ENCODE measurements around the gene HDAC4. TPM values are rescaled to one million over a fixed set of nuclear protein-coding genes. Genes with fewer than 3 reads are reported as not detected.

The HDAC4 gene
- total RNA-seq, 1 experiment from 2014 or later, result 32.0 TPM

GRCh38 chr2:239372835-239373234 is 28.0 kb downstream of the HDAC4 start:
- Histone ChIP-seq H3K9ac (ENCODE audit: extremely low read depth, insufficient read length, low read length) (no peak overlapping the region), H3K9me3 (ENCODE audit: control insufficient read depth, low read depth, low read length) (no peaks in the 10 kb centered on the region), H3K14ac (ENCODE audit: insufficient read depth, low read length) (no peak overlapping the region), H3K18ac (ENCODE audit: insufficient read length, low read depth, low read length) (no peak overlapping the region), H2BK120ac (ENCODE audit: low read depth, low read length, poor library complexity, severe bottlenecking) (no peak overlapping the region), H3K4me1 (ENCODE audit: insufficient read depth, low read length) (no peaks in the 10 kb centered on the region), H3T11ph (ENCODE audit: low read length) (no peak overlapping the region), H2BK5ac (ENCODE audit: insufficient read length, low read length) (no peak overlapping the region), H4K8ac (replicated peaks; ENCODE audit: insufficient read length, low read depth, low read length) (no peak overlapping the region), H4K20me1 (ENCODE audit: control insufficient read depth, insufficient read depth, insufficient read length) (peaks cover 2% of the 10 kb centered on the region), H3K23me2 (ENCODE audit: insufficient read length, low read depth, low read length, poor library complexity, severe bottlenecking) (no peaks in the 10 kb centered on the region), H3K79me2 (ENCODE audit: insufficient read depth, low read length) (peaks cover 3% of the 10 kb centered on the region; the same call in 1 of the 2 replicates), H4K91ac (ENCODE audit: insufficient read length, low read depth, low read length) (no peak overlapping the region), H2AK5ac (ENCODE audit: insufficient read length, low read length) (no peak overlapping the region), H3K4ac (ENCODE audit: low read depth, low read length) (no peak overlapping the region), H3K4me2 (ENCODE audit: insufficient read depth, insufficient read length, low read length) (no peak overlapping the region), H2BK12ac (ENCODE audit: insufficient read length, low read depth, low read length) (no peak overlapping the region), H2BK20ac (ENCODE audit: low read depth, low read length, poor library complexity, severe bottlenecking) (no peak overlapping the region), H3K27me3 (ENCODE audit: insufficient read depth, low read length) (no peaks in the 10 kb centered on the region), H3K23ac (ENCODE audit: insufficient read length, low read depth, low read length) (no peak overlapping the region), H4K5ac (ENCODE audit: insufficient read length, low read depth, low read length) (no peak overlapping the region), H3K56ac (ENCODE audit: insufficient read length, low read depth, low read length) (no peak overlapping the region), H2BK15ac (ENCODE audit: low read depth, low read length) (no peak overlapping the region), H3K27ac (ENCODE audit: insufficient read length, low read depth, low read length) (no peak overlapping the region), H2AFZ (ENCODE audit: low read length) (no peak overlapping the region), H3K79me1 (ENCODE audit: insufficient read depth, low read depth, low read length, poor library complexity, severe bottlenecking) (no peaks in the 10 kb centered on the region)
- no peaks in the 10 kb centered on the region for H3K27me3 Mint-ChIP-seq (ENCODE audit: low read depth)
- H3K4me3 Mint-ChIP-seq, result no peak overlapping the region
- no CpG with 5 or more reads among the region's 13 CpGs for WGBS (ENCODE audit: extremely low coverage, insufficient read length, low lambda C conversion rate)
- no peak for TF ChIP-seq CTCF (conservative IDR thresholded peaks at IDR 0.05)
- no peaks in the 10 kb centered on the region for H3K9me3 Mint-ChIP-seq
- H3K27ac Mint-ChIP-seq, result no peak overlapping the region
- H3K36me3 Mint-ChIP-seq (ENCODE audit: insufficient read depth in 1 of 3, low read depth in 3 of 3), result peaks cover 1 to 8% (median 3%) of the 10 kb centered on the region in 3 experiments; a peak in 5 of 7 replicates
- DNase-seq, result no peak
- H3K4me1 Mint-ChIP-seq, result no peaks in the 10 kb centered on the region
